Lung (tissue), 12 donors: Measurements from ENCODE around the gene DENND4C. TPM values are rescaled to one million over a fixed set of nuclear protein-coding genes. Genes with fewer than 3 reads are reported as not detected.

Experiments used
- ATAC-seq: fragments of 200-7000 bp; cut with Tn5 transposase; one replicate; pipeline ENCODE4 v1.9.1; 2020; ENCODE audit warnings: moderate number of reproducible peaks; ENCODE audit not compliant: insufficient read depth, low FRiP score
- DNase-seq, 3 donors: peaks; one replicate each; pipeline ENCODE4 v3.0.0-alpha.2; 2013 to 2017
- H3K27ac ChIP-seq, 2 donors: one replicate each; pipeline ENCODE4 v1.5.1; 2013; ENCODE audit warnings: mild to moderate bottlenecking in 2 of 2, moderate library complexity in 2 of 2, control low read depth in 1 of 2, inconsistent platforms in 1 of 2, low read depth in 1 of 2, low read length in 1 of 2
- H3K27me3 ChIP-seq, 3 donors: one replicate each; pipeline ENCODE4 v1.5.1; 2013; ENCODE audit warnings: low read length in 2 of 3; ENCODE audit not compliant: control insufficient read depth in 3 of 3, insufficient read depth in 3 of 3
- H3K36me3 ChIP-seq, 4 donors: one replicate each; pipeline ENCODE4 v1.5.1; 2013; ENCODE audit warnings: low read length in 4 of 4, mild to moderate bottlenecking in 1 of 4, moderate library complexity in 1 of 4; ENCODE audit not compliant: control insufficient read depth in 4 of 4, insufficient read depth in 4 of 4
- H3K4me1 ChIP-seq, 5 donors: one replicate each; pipeline ENCODE4 v1.5.1; 2013; ENCODE audit warnings: low read length in 5 of 5, mild to moderate bottlenecking in 2 of 5, moderate library complexity in 1 of 5; ENCODE audit not compliant: control insufficient read depth in 5 of 5, insufficient read depth in 5 of 5
- H3K4me3 ChIP-seq: one replicate; pipeline ENCODE4 v1.5.1; 2013; ENCODE audit warnings: mild to moderate bottlenecking, control low read depth, moderate library complexity
- H3K9ac ChIP-seq, 2 donors: one replicate each; pipeline ENCODE4 v1.5.1; 2013; ENCODE audit warnings: low read length in 2 of 2, control low read depth in 1 of 2; ENCODE audit not compliant: insufficient read depth in 1 of 2
- H3K9me3 ChIP-seq, 4 donors: one replicate each; pipeline ENCODE4 v1.5.1; 2013; ENCODE audit warnings: low read length in 3 of 4, mild to moderate bottlenecking in 1 of 4, moderate library complexity in 1 of 4; ENCODE audit not compliant: control insufficient read depth in 4 of 4, insufficient read depth in 3 of 4
- CTCF ChIP-seq: IDR thresholded peaks from 2 replicates; pipeline ENCODE4 v1.5.1; 2012; ENCODE audit warnings: mild to moderate bottlenecking; ENCODE audit errors: control extremely low read depth, extremely low read depth
- WGBS, 2 donors: extraction: QIAGEN DNeasy Blood & Tissue Kit; methylation state at CpG; one replicate each; pipeline ENCODE4 v1.1.7; 2013; 5-methylcytosine and 5-hydroxymethylcytosine counted together
- polyA plus RNA-seq, 2 donors: library from polyadenylated mRNA; stranded (reverse); fragments of 200-250 nt; gene quantifications; one replicate each; pipeline ENCODE4 v1.2.1, GENCODE V29; 2013
- total RNA-seq, 2 donors: library from RNA; depleted of rRNA in 1 of 2; stranded (reverse); fragments of >200 nt in 1 of 2; gene quantifications; one replicate each; pipeline ENCODE4 v1.2.1, GENCODE V29; 2014 to 2021
- donor health status: control.
- donor health status: control.
- donor health status: Bipolar disorder and iron deficiency.
- donor health status: healthy.
- donor health status: DM: yes; HTN: yes; CAD: no.

Gene DENND4C
- total and polyA plus RNA-seq, 4 donors, result 9.4 to 154 (median 33.9) TPM

GRCh38 chr9:19420877-19421276 is 190.4 kb downstream of the DENND4C start:
- Histone ChIP-seq H3K4me3 (no peak overlapping the region), H3K27me3 (no peaks in the 10 kb centered on the region), H3K9me3 (no peaks in the 10 kb centered on the region), H3K4me1 (peaks cover 0 to 3% (median 0%) of the 10 kb centered on the region in 5 donors), H3K9ac (no peak overlapping the region), H3K27ac (no peak overlapping the region), H3K36me3 (peaks cover 0 to 4% (median 0%) of the 10 kb centered on the region in 4 donors)
- TF ChIP-seq CTCF, result no peak
- no peak for DNase-seq
- WGBS, 2 donors, result 93 to 100% methylated on average over 1 of the region's 1 CpG
- no peak for ATAC-seq

Other genes starting within 250 kb of the DENND4C start
- gene SAXO1, start 197.5 kb upstream of the DENND4C start, total RNA-seq, result under 1 TPM; 0.40 to 0.54 TPM
- under 1 TPM; 0.02 TPM for gene SAXO1, start 197.5 kb upstream of the DENND4C start, polyA plus RNA-seq
- gene RRAGA, start 181.3 kb upstream of the DENND4C start, total RNA-seq, result 10 to 100 TPM; 47.8 to 83.9 TPM
- 10 to 100 TPM; 48.3 to 90.7 TPM for gene RRAGA, start 181.3 kb upstream of the DENND4C start, polyA plus RNA-seq
- gene HAUS6, start 127.8 kb upstream of the DENND4C start, total RNA-seq, result 10 to 100 TPM in 1 of 2 donors, 1 to 10 TPM in 1; 7.6 to 13.1 TPM
- 1 to 10 TPM; 3.6 to 3.9 TPM for gene HAUS6, start 127.8 kb upstream of the DENND4C start, polyA plus RNA-seq
- gene PLIN2, start 103.2 kb upstream of the DENND4C start, total RNA-seq, result 100 to 1,000 TPM; 116 to 138 TPM
- 100 to 1,000 TPM in 1 of 2 donors, 10 to 100 TPM in 1; 66.3 to 202 TPM for gene PLIN2, start 103.2 kb upstream of the DENND4C start, polyA plus RNA-seq
- gene RPS6, start 149.5 kb downstream of the DENND4C start, total RNA-seq, result 1,000 to 10,000 TPM; 1,779 to 2,612 TPM
- gene RPS6, start 149.5 kb downstream of the DENND4C start, polyA plus RNA-seq, result 1,000 to 10,000 TPM; 1,742 to 5,189 TPM
- gene ACER2, start 178.3 kb downstream of the DENND4C start, total RNA-seq, result 1 to 10 TPM; 4.4 to 4.9 TPM
- gene ACER2, start 178.3 kb downstream of the DENND4C start, polyA plus RNA-seq, result 1 to 10 TPM in 1 of 2 donors, under 1 TPM in 1; 0.30 to 1.2 TPM